ENCODE data around the gene SERPINA10.
"Not testable (repeated sequence)": the region's sequence is repeated elsewhere in the genome, so short reads cannot be mapped to it uniquely, and the experiment has no call there.

Gene SERPINA10

DNA sequence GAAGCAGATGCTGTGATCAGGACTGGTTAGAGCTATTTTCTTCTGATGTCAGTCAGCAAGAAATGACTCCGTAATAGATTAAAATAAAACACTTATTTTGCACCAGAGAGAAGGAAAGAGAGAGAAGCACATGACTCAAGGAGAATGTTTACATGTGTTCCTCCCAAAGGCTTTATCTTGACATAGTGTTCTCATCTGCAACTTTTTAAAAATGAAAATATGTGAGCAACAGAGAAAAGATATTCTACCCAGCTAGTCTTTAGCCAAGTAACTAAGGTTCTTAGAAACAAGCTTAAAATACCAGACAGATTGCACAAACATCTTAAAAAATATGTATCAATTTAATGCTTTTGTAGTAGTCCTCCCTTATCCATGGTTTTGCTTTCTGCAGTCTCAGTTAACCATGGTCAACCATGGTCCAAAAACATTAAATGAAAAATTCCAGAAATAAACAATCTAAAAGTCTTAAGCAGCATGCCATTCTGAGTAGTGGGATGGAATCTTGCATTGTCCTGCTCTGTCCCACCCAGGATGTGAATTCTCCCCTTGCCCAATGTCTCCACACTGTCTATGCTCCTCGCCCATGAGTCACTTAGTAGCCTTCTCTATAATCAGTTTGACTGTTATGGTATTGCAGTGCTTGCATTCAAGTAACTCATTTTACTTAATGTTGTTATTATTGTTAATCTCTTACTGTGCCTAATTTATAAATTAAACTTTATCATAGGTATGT is 9.9 kb downstream of the SERPINA10 start:
- no peak for DNase-seq (ENCODE audit: low spot score)

- no peak for DNase-seq (ENCODE audit: low spot score)
Observed at GRCh38 chr14:94278731-94279130, 14.3 kb downstream of the SERPINA10 start.

DNA sequence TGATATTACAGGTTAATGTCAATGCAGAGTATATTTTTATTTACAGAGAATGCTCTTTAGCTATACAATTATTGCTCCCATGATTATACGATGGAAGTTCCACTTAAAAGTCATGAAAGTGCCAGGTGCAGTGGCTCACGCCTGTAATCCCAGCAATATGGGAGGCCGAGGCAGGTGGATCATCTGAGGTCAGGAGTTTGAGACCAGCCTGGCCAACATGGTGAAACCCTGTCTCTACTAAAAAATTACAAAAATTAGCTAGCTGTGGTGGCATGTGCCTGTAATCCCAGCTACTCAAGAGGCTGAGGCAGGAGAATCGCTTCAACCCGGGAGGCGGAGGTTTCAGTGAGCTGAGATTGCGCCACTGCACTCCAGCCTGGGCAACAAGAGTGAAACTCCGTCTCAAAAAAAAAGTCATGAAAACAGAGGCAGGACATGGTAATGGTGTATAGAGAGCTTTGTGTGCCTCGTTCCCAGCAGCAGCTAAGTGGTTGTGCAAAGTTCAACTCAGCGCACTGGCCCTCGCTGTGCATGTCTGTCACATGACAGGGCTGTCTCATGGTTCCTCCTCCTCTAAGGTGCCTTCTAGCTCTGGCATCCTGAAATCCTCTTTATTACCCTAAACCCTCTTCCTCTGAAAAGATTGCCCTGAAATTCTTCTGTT is 16.0 kb downstream of the SERPINA10 start:
- DNase-seq (ENCODE audit: low spot score), result not testable (repeated sequence)

GRCh38 chr14:94269156-94269555 is 23.9 kb downstream of the SERPINA10 start:
- DNase-seq (ENCODE audit: low spot score), result peak; percentile 60

DNA sequence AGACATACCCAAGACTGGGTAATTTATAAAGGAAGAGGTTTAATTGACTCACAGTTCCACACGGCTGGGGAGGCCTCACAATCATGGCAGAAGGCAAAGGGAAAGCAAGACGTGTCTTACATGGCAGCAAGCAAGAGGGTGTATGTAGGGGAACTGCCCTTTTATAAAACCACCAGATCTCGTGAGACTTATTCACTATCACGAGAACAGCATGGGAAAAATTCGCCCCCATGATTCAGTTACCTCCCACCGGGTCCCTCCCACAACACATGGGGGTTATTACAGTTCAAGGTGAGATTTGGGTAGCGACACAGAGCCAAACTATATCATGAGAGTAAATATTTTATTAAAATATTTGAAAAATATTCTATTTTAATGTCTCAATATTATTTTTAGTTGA is 24.5 kb downstream of the SERPINA10 start:
- DNase-seq (ENCODE audit: low spot score), result not testable (repeated sequence)

- DNase-seq (ENCODE audit: low spot score), result no peak
Observed at GRCh38 chr14:94267352-94267751, 25.7 kb downstream of the SERPINA10 start.

GRCh38 chr14:94264195-94264594 is 28.9 kb downstream of the SERPINA10 start:
- DNase-seq (ENCODE audit: low spot score), result not testable (repeated sequence)

DNA sequence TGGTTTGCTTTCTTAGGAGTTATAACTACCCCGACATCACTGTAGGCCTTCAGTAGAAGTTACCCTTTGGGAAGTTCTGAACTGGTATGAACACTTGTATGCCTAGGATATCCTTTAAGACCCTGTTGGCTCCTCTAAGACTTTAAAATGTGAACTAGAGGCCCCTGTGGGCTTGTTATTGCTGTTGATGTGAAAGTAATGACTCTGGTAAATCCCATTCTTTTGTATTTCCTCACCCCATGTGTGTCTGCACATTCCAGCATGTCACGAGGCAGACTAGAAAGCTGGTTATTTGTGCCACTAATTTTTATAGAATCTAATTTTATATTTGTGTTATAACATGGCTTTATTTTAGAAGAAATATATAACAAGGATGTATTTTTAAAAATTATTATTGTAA is 48.9 kb downstream of the SERPINA10 start:
- no peak for DNase-seq (ENCODE audit: low spot score)

DNA sequence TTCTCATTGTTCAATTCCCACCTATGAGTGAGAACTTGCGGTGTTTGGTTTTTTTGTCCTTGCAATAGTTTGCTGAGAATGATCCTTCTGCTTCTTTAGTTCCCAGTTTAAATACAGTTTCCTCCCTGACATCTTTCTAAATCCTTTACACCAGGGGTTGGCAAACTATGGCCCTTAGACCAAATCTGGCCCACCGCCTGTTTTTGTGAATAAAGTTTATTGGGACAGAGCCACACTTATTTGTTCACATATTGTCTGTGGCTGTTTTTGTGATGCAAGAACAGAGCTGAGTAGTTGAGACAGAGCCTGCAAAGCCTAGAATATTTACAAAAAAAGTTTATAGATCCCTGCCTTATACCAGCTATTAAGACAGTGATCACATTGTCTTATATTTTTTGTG is 53.7 kb downstream of the SERPINA10 start:
- DNase-seq (ENCODE audit: low spot score), result no peak

GRCh38 chr14:94237983-94238382 is 55.1 kb downstream of the SERPINA10 start:
- DNase-seq (ENCODE audit: low spot score), result no peak

GRCh38 chr14:94237046-94237445 is 56.0 kb downstream of the SERPINA10 start:
- no peak for DNase-seq (ENCODE audit: low spot score)
